Nephron progenitor cell (in vitro differentiated cells): Measurements from ENCODE around the gene TTLL5.
A peak's percentile ranks its signal among the peaks of the same experiment; 100 is the strongest.

ENCODE experiments used
- DNase-seq: peaks from one replicate; pipeline ENCODE4 v3.0.0; 2021
- H3K27ac Mint-ChIP-seq: 2 replicates; pipeline ENCODE4 v1.8.0; 2021; ENCODE audit warnings: mild to moderate bottlenecking, moderate library complexity, mixed read lengths
- H3K27me3 Mint-ChIP-seq: 2 replicates; pipeline ENCODE4 v1.8.0; 2021; ENCODE audit warnings: mild to moderate bottlenecking, low read depth, mixed read lengths; ENCODE audit not compliant: poor library complexity
- H3K36me3 Mint-ChIP-seq: 2 replicates; pipeline ENCODE4 v1.8.0; 2021; ENCODE audit warnings: low read depth, mixed read lengths
- H3K4me1 Mint-ChIP-seq: 2 replicates; pipeline ENCODE4 v1.8.0; 2021; ENCODE audit warnings: mixed read lengths
- H3K4me3 Mint-ChIP-seq: 2 replicates; pipeline ENCODE4 v1.8.0; 2021; ENCODE audit warnings: mild to moderate bottlenecking, moderate library complexity, mixed read lengths
- H3K9me3 Mint-ChIP-seq: 2 replicates; pipeline ENCODE4 v1.8.0; 2021; ENCODE audit warnings: mild to moderate bottlenecking, moderate library complexity, mixed read lengths
- CTCF ChIP-seq: fragments of 200-600 bp; sonication (generic); IDR thresholded peaks from 2 replicates; pipeline ENCODE4 v1.5.0; 2021; ENCODE audit warnings: antibody characterized with exemption

The TTLL5 gene

GRCh38 chr14:75863221-75863620 lies 202.2 kb downstream of the TTLL5 start:
- Mint-ChIP-seq H3K36me3 (no peaks in the 10 kb centered on the region), H3K27ac (no peak overlapping the region), H3K9me3 (no peaks in the 10 kb centered on the region), H3K4me1 (peaks cover 21% of the 10 kb centered on the region), H3K4me3 (no peak overlapping the region), H3K27me3 (no peaks in the 10 kb centered on the region)
- no peak for TF ChIP-seq CTCF
- no peak for DNase-seq

DNA sequence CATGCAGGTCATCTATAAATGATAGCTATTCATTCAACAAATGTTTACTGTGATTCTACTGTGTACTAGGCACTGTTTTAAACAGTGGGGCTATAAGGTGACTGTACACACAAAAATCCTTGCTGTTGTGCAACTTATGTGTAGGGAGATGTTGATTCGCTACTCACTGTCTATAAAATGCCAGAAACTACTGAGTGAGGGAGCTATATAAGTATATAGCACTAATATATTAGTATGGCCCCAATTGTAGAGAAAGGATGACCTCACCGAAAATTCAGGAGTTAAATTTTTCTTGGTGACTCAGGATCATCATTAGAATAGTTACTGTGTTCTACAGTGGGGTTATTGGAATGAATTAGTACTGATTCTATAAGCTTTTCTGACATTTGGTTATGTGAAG lies 203.3 kb downstream of the TTLL5 start:
- no peaks in the 10 kb centered on the region for H3K27me3 Mint-ChIP-seq
- peaks cover 31% of the 10 kb centered on the region for H3K4me1 Mint-ChIP-seq
- no peak overlapping the region for H3K4me3 Mint-ChIP-seq
- DNase-seq = no peak
- H3K9me3 Mint-ChIP-seq = no peaks in the 10 kb centered on the region
- TF ChIP-seq CTCF = no peak
- no peak overlapping the region for H3K27ac Mint-ChIP-seq
- no peaks in the 10 kb centered on the region for H3K36me3 Mint-ChIP-seq

DNA sequence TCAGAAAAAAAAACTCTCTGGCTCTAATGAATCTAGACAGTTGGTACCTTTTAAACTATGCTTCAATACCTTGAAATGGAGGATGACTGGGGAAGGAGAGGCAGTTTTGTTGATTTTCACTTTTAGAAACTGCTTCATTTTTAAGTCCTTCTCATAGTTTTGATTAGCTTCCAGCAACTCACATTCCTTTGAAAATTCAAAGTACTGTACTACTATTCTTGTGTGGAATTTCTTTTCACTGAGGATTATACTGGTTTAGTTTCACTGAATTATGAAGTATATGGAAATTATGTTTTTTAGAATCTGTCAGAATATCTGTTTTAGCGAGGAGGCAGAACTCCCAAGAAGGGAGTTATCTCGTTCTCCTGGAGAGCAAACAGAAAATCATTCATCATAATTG lies 204.5 kb downstream of the TTLL5 start:
- DNase-seq = no peak
- Mint-ChIP-seq H3K9me3 (no peaks in the 10 kb centered on the region), H3K4me1 (peaks cover 30% of the 10 kb centered on the region), H3K27ac (no peak overlapping the region), H3K36me3 (peaks cover 8% of the 10 kb centered on the region), H3K27me3 (no peaks in the 10 kb centered on the region), H3K4me3 (no peak overlapping the region)
- TF ChIP-seq CTCF = no peak

GRCh38 chr14:75866970-75867369 lies 205.9 kb downstream of the TTLL5 start:
- no peak overlapping the region for H3K27ac Mint-ChIP-seq
- no peak for DNase-seq
- H3K4me3 Mint-ChIP-seq = no peak overlapping the region
- H3K9me3 Mint-ChIP-seq = no peaks in the 10 kb centered on the region
- H3K4me1 Mint-ChIP-seq = peaks cover 24% of the 10 kb centered on the region
- H3K36me3 Mint-ChIP-seq = peaks cover 22% of the 10 kb centered on the region
- H3K27me3 Mint-ChIP-seq = no peaks in the 10 kb centered on the region
- TF ChIP-seq CTCF = no peak

- Mint-ChIP-seq H3K36me3 (peaks cover 46% of the 10 kb centered on the region), H3K4me1 (peaks cover 24% of the 10 kb centered on the region), H3K4me3 (no peak overlapping the region), H3K9me3 (no peaks in the 10 kb centered on the region), H3K27ac (peak overlapping the region; percentile 11), H3K27me3 (no peaks in the 10 kb centered on the region)
- DNase-seq = no peak
- no peak for TF ChIP-seq CTCF
These were observed 210.3 kb downstream of the TTLL5 start for GRCh38 chr14:75871181-75871880.

DNA sequence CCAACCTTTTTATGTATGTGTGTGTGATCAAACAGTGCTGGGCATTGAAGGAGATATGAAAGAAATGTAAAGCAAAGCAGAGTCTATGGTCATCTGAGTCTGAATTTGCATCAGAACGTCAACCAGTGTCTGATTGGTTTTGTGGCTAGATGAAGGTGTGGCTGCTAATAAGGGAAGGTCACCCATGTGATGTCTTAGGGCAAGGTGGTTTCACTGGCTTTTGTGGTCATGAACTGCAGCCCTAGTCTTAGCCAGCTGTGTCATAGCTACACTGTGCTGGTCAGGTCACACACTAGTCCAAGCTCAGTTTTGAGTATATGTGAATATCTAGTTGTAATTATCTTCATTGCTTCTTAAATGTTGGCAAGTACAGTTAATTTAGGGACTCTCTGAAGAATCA lies 214.9 kb downstream of the TTLL5 start:
- Mint-ChIP-seq H3K4me3 (no peak overlapping the region), H3K27me3 (no peaks in the 10 kb centered on the region), H3K36me3 (peaks cover 35% of the 10 kb centered on the region), H3K9me3 (no peaks in the 10 kb centered on the region), H3K4me1 (no peaks in the 10 kb centered on the region), H3K27ac (no peak overlapping the region)
- no peak for DNase-seq
- no peak for TF ChIP-seq CTCF
